Tibial artery (tissue), 4 donors: ENCODE results near the gene MYLK.
"Not testable (repeated sequence)": the region's sequence is repeated elsewhere in the genome, so short reads cannot be mapped to it uniquely, and the experiment has no call there.

Experiments
- DNase-seq, 2 donors: peaks; one replicate each; pipeline ENCODE4 v3.0.0-alpha.2; 2019
- H3K27ac ChIP-seq, 2 donors: fragments of 200-600 bp; sonication (generic) in 1 of 2; 1 replicate in 1 of 2; 2 replicates in 1 of 2; pipeline ENCODE4 v1.5.1; 2018 to 2019; ENCODE audit warnings: mild to moderate bottlenecking in 1 of 2
- H3K27me3 ChIP-seq, 2 donors: fragments of 200-600 bp; sonication (generic) in 1 of 2; one replicate each; pipeline versions ENCODE4 v1.5.1 to v1.6.0; 2016 to 2019
- H3K36me3 ChIP-seq, 3 donors: fragments of 200-600 bp; sonication (generic) in 2 of 3; one replicate each; pipeline ENCODE4 v1.5.1; 2016 to 2019; ENCODE audit warnings: mild to moderate bottlenecking in 2 of 3
- H3K4me1 ChIP-seq, 4 donors: fragments of 200-600 bp; sonication (generic) in 2 of 4; 1 replicate in 3 of 4; 2 replicates in 1 of 4; pipeline ENCODE4 v1.5.1; 2016 to 2019
- H3K4me3 ChIP-seq, 2 donors: fragments of 200-600 bp; sonication (generic) in 1 of 2; 1 replicate in 1 of 2; 2 replicates in 1 of 2; pipeline ENCODE4 v1.5.1; 2018 to 2019; ENCODE audit warnings: mild to moderate bottlenecking in 2 of 2
- H3K9me3 ChIP-seq, 3 donors: fragments of 200-600 bp; sonication (generic) in 1 of 3; one replicate each; pipeline ENCODE4 v1.5.1; 2016 to 2019
- CTCF ChIP-seq, 2 experiments: fragments of 200-600 bp in 1 of 2; fragments of 450-650 bp in 1 of 2; IDR thresholded peaks; one replicate each; pipeline ENCODE4 v1.5.1; 2017 to 2019; ENCODE audit warnings: antibody characterized with exemption in 2 of 2, mild to moderate bottlenecking in 1 of 2, moderate library complexity in 1 of 2
- intact Hi-C: fragments of 100-400 bp; cut with DNase I; formaldehyde crosslinking; loops from one replicate; pipeline ENCODE4 v1.15.0; 2023; ENCODE audit warnings: low total_unique reads

Gene MYLK

DNA sequence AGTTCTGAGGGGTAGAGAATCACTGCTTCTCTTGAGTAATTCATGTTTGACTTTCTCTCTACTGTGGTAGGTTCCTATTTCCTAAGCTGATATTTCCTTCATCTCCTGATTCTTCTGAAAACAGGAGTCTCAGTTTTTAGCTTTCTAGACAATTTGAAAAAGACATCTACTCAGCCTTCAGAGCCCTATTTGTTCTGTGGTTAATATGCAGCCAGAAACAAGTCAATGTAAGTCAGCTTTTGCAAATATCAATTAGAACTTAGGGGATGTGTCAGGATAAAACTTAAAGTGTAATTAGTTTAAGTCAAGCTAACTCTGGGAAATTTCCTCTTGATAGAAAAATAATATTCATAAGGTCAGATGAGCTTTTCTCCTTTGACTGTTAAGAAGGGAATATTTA lies 277.6 kb downstream of the MYLK start:
- TF ChIP-seq CTCF (IDR thresholded peaks at IDR 0.05): no peak
- Histone ChIP-seq H3K4me1 (peaks cover 0 to 8% (median 0%) of the 10 kb centered on the region in 4 donors), H3K4me3 (no peak overlapping the region), H3K36me3 (peaks cover 0 to 19% (median 17%) of the 10 kb centered on the region in 3 donors), H3K27ac (no peak overlapping the region), H3K9me3 (no peaks in the 10 kb centered on the region), H3K27me3 (no peaks in the 10 kb centered on the region)
- DNase-seq: no peak
- intact Hi-C loops: no loop called here

- H3K4me3 ChIP-seq: no peak overlapping the region
- no peaks in the 10 kb centered on the region for H3K9me3 ChIP-seq
- no peak for TF ChIP-seq CTCF (IDR thresholded peaks at IDR 0.05)
- peaks cover 0 to 8% (median 0%) of the 10 kb centered on the region in 4 donors for H3K4me1 ChIP-seq
- DNase-seq: no peak
- H3K27me3 ChIP-seq: no peaks in the 10 kb centered on the region
- intact Hi-C loops: no loop called here
- H3K36me3 ChIP-seq: peaks cover 0 to 12% (median 10%) of the 10 kb centered on the region in 3 donors
- H3K27ac ChIP-seq: no peak overlapping the region
These were observed 278.3 kb downstream of the MYLK start for GRCh38 chr3:123605789-123606234.

DNA sequence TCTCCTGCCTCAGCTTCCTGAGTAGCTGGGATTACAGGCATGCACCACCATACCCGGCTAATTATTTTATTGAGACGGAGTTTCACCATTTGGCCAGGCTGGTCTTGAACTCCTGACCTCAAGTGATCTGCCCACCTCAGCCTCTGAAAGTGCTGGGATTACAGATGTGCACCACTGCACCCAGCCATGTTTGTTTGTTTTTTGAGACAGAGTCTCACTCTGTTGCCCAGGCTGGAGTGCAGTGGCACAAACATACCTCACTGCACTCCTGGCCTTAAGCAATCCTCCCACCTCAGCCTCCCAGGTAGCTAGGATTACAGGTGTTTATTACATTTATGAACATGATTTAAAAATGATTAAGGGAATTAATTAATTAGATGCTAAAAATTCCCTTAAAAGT lies 281.0 kb downstream of the MYLK start:
- H3K4me1 ChIP-seq, H3K9me3 ChIP-seq, intact Hi-C loops, H3K4me3 ChIP-seq, H3K27ac ChIP-seq, DNase-seq, H3K27me3 ChIP-seq, H3K36me3 ChIP-seq: not testable (repeated sequence)

- peaks cover 0 to 8% (median 0%) of the 10 kb centered on the region in 4 donors for H3K4me1 ChIP-seq
- no peak for TF ChIP-seq CTCF (IDR thresholded peaks at IDR 0.05)
- no peak overlapping the region for H3K27ac ChIP-seq
- H3K4me3 ChIP-seq: no peak overlapping the region
- no peaks in the 10 kb centered on the region for H3K9me3 ChIP-seq
- no peak for DNase-seq
- H3K36me3 ChIP-seq: no peaks in the 10 kb centered on the region
- intact Hi-C loops: no loop called here
- no peaks in the 10 kb centered on the region for H3K27me3 ChIP-seq
These were observed 281.8 kb downstream of the MYLK start for GRCh38 chr3:123602325-123602724.

DNA sequence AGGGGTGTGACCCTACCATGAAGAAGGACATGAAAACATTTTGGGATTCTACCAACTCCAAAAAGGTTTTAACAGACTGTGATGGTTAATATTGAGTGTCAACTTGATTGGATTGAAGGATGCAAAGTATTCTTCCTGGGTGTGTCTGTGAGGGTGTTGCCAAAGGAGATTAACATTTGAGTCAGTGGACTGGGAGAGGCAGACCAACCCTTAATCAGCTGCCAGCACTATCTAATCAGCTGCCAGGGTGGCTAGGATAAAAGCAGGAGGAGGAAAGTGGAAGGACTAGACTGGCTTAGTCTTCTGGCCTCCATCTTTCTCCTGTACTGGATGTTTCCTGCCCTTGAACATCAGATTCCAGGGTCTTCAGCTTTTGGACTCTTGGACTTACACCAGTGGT lies 283.3 kb downstream of the MYLK start:
- intact Hi-C loops, H3K27me3 ChIP-seq, H3K36me3 ChIP-seq, H3K4me3 ChIP-seq, DNase-seq, H3K27ac ChIP-seq, H3K9me3 ChIP-seq, H3K4me1 ChIP-seq: not testable (repeated sequence)

DNA sequence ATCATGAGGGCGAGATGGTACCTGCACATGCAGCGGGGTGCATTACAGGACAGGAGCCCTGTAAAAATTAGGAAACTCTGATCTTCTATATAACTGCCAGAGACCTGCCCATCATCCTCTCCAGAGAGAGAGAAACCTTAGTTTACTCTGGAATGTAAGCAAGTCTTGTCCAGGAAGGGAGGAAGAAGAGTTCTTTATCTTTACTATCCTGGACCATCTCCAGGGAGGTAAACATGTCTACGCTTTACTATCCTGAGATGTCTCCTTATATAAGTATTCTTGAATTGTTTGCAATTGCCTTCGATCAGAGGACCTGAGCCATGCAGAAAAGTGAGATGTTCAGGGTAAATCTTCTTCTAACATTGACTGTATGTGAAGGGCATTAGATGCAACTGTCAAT lies 286.6 kb downstream of the MYLK start:
- TF ChIP-seq CTCF (IDR thresholded peaks at IDR 0.05): no peak
- no peaks in the 10 kb centered on the region for H3K27me3 ChIP-seq
- H3K4me1 ChIP-seq: no peaks in the 10 kb centered on the region
- intact Hi-C loops: no loop called here
- H3K27ac ChIP-seq: no peak overlapping the region
- H3K36me3 ChIP-seq: no peaks in the 10 kb centered on the region
- no peak for DNase-seq
- H3K9me3 ChIP-seq: no peaks in the 10 kb centered on the region
- H3K4me3 ChIP-seq: no peak overlapping the region
